Inflammatory macrophage (primary cell): ENCODE results near the gene MYD88.

ENCODE experiments used
- DNase-seq, 2 donors: peaks; one replicate each; pipeline ENCODE4 v3.0.0-alpha.2; 2020 to 2022
- total RNA-seq, 18 experiments: gene quantifications; one replicate each; lab custom pipeline; 2026; ENCODE audit warnings: mixed read lengths in 6 of 18, inconsistent platforms in 2 of 18; lab: John Stamatoyannopoulos, UW

The MYD88 gene
- 72.9 to 351 (median 138) reads per million in 18 experiments for total RNA-seq

- peak; percentile 87 to 90 for DNase-seq
These were observed at the start of gene MYD88 for GRCh38 chr3:38138349-38139190. TSS of gene MYD88 (plus strand) at chr3:38138661. CDS start at chr3:38138701, 40 bp downstream.

- DNase-seq = no peak
These were observed 49.3 kb upstream of the MYD88 start for GRCh38 chr3:38089163-38089562.

GRCh38 chr3:38090453-38090852 lies 48.0 kb upstream of the MYD88 start:
- DNase-seq = no peak

- DNase-seq = no peak
These were observed 43.5 kb upstream of the MYD88 start for GRCh38 chr3:38094999-38095398.

GRCh38 chr3:38095669-38096483 lies 42.6 kb upstream of the MYD88 start:
- no peak for DNase-seq

- no peak for DNase-seq
These were observed 40.8 kb upstream of the MYD88 start for GRCh38 chr3:38097446-38098375.

- DNase-seq = no peak
These were observed 40.1 kb upstream of the MYD88 start for GRCh38 chr3:38098376-38098723.

GRCh38 chr3:38099518-38099917 lies 38.9 kb upstream of the MYD88 start:
- DNase-seq = no peak

- DNase-seq = no peak
These were observed 38.0 kb upstream of the MYD88 start for GRCh38 chr3:38100498-38100897.

- peak in 1 of 2 donors; percentile 17 for DNase-seq
These were observed 36.5 kb upstream of the MYD88 start for GRCh38 chr3:38101811-38102443.

GRCh38 chr3:38102444-38102814 lies 36.0 kb upstream of the MYD88 start:
- DNase-seq = peak; percentile 44 to 65

GRCh38 chr3:38105525-38105924 lies 32.9 kb upstream of the MYD88 start:
- DNase-seq = no peak

- no peak for DNase-seq
These were observed 30.4 kb upstream of the MYD88 start for GRCh38 chr3:38107911-38108648.

GRCh38 chr3:38108649-38109579 lies 29.5 kb upstream of the MYD88 start:
- peak; percentile 35 to 51 for DNase-seq

GRCh38 chr3:38109580-38110313 lies 28.7 kb upstream of the MYD88 start:
- no peak for DNase-seq

GRCh38 chr3:38110314-38111050 lies 28.0 kb upstream of the MYD88 start:
- no peak for DNase-seq

GRCh38 chr3:38111201-38111600 lies 27.3 kb upstream of the MYD88 start:
- no peak for DNase-seq

- no peak for DNase-seq
These were observed 26.6 kb upstream of the MYD88 start for GRCh38 chr3:38111696-38112377.
